ENCODE results near the gene WDR3. TPM values are rescaled to one million over a fixed set of nuclear protein-coding genes. Genes with fewer than 3 reads are reported as not detected.

WDR3 gene
- 10 to 100 TPM; 28.9 to 43.1 (median 34.0) TPM for total RNA-seq (2021; fragmentation: NEBNext Ultra II Directional; extraction: Animal tissue kit (Norgen Biotek cat#: 25700))
- long read RNA-seq, full-length matches to known transcripts: 15 of 42 reads
- long read RNA-seq, partial matches to known transcripts: 24 of 42 reads
- long read RNA-seq, other reads (novel, unspliced or antisense): 3 of 42 reads

DNA sequence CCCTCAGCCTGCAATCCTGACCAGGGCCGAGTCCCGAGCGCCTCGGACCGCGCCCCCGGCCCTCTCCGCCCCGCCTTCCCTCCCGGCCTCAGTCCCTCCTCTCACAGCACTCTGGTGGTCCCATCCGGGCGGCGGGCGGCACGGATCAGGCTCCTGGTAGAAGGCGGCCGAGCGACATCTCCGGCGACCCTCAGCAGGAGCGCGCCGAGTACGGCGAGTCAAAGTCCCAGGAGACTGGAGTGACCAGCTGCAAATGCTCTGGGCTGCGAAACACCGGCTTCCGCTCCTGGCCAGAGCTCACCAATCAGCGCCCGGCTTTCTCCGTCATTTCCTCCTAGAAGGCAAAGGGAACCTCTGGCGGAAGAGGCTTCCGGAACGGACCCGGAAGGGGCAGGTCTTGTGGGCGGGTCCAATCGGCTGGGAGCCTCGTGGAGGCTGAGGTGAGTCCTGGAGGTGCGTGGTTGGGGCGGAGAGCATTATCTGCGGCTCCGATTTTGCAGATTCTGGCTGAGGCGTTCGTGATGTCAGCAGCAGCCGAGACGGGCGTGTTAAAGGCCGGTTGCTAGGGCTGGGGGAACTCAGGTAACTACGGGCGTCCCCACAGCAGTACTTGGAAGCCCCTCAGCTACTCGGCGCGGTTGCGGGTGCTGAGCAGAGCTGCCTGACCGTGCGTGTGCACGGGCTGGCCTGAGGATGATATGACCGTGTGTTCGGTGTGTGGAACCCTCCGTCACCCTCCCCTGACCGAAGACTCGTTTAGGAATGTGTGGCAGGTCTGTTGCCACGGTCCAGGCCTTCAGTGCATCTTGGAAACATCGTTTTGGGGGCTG is at the start of gene WDR3, which contains the start of gene GDAP2:
TSS of gene WDR3 (plus strand) at position 397 of the 830 bp plus-strand sequence. CDS start 3,581 bp downstream, outside the sequence.
TSS of gene GDAP2 (minus strand) at position 279 of the 830 bp plus-strand sequence. CDS start 9,264 bp downstream, outside the sequence.
- TF ChIP-seq, protein P1, sequence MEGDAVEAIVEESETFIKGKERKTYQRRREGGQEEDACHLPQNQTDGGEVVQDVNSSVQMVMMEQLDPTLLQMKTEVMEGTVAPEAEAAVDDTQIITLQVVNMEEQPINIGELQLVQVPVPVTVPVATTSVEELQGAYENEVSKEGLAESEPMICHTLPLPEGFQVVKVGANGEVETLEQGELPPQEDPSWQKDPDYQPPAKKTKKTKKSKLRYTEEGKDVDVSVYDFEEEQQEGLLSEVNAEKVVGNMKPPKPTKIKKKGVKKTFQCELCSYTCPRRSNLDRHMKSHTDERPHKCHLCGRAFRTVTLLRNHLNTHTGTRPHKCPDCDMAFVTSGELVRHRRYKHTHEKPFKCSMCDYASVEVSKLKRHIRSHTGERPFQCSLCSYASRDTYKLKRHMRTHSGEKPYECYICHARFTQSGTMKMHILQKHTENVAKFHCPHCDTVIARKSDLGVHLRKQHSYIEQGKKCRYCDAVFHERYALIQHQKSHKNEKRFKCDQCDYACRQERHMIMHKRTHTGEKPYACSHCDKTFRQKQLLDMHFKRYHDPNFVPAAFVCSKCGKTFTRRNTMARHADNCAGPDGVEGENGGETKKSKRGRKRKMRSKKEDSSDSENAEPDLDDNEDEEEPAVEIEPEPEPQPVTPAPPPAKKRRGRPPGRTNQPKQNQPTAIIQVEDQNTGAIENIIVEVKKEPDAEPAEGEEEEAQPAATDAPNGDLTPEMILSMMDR (IDR thresholded peaks at IDR 0.05): no peak
- Mint-ChIP-seq H3K4me3 (peak within 1 kb of the TSS; percentile 96), H3K36me3 (ENCODE audit: low read depth) (peaks cover 4% of the 10 kb centered on the region; the same call in 1 of the 2 replicates), H3K9me3 (no peaks in the 10 kb centered on the region), H3K27me3 (ENCODE audit: insufficient read depth) (peaks cover 2% of the 10 kb centered on the region; the same call in 1 of the 2 replicates), H3K4me1 (ENCODE audit: low read depth) (peaks cover 56% of the 10 kb centered on the region), H3K27ac (peak within 1 kb of the TSS; percentile 67)
- peak; percentile 96 for DNase-seq

DNA sequence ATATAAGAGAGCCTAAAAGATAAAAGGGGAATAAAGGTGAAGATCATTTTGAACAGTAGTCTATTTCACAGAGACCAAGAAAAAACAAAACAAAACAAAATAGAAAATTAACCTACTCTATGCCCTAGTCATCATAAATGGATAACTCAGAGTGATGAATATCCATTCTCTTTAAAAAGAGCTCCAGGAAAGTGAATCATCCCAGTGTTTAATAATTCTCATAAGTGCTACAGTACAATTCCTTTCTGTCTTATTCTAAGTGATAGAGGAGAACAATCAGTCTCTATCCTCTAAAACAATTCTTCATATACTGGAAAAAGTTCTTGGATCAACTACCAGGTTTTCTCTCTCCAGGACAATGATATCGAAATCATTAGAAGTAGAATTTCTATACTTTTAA is 45.9 kb upstream of the WDR3 start:
- no peak for DNase-seq
- Mint-ChIP-seq H3K27ac (peak overlapping the region; percentile 65; the same call in 1 of the 2 replicates), H3K36me3 (ENCODE audit: low read depth) (peaks cover 19% of the 10 kb centered on the region)

DNA sequence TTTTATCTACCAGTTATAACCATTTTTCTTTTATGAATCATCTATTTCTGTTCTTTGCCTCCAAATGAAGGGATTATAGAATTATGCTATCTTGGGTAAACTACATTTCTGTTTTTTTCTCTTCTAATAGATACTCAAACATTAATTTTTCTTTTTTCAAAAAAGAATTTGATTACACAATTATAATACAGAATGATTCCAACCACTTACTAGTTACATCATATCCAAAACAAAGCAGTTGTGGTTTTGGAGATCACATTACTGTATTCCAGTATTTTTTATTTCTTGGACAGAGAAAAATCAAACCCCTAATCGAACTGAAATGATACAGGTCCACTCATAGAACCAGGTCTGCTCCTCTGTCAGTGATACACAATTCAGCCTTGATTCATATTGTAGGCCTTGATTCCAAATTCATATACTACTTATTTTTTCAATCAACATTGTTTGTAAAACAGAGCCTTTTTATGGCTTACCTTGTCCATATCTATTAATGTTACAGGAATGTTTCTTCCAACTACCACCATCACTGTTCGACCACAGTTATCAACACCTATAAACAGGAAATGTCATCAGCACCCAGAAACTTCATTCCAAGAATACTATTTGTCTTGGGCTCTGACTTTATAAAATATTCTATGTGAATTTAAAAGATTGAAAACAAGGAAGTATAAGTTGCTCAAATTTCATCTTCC is 43.3 kb upstream of the WDR3 start:
- H3K4me1 Mint-ChIP-seq (ENCODE audit: low read depth): peaks cover 47% of the 10 kb centered on the region
- peaks cover 16% of the 10 kb centered on the region for H3K36me3 Mint-ChIP-seq (ENCODE audit: low read depth)
- H3K9me3 Mint-ChIP-seq: no peaks in the 10 kb centered on the region
- TF ChIP-seq, protein P1 (IDR thresholded peaks at IDR 0.05): no peak
- H3K27ac Mint-ChIP-seq: peak overlapping the region; percentile 44
- H3K27me3 Mint-ChIP-seq (ENCODE audit: insufficient read depth): no peaks in the 10 kb centered on the region; the same call in 1 of the 2 replicates
- peak overlapping the region; percentile 12; the same call in 1 of the 2 replicates for H3K4me3 Mint-ChIP-seq
- peak; percentile 11 for DNase-seq

More for the DNA sequence above, 45.9 kb upstream of the WDR3 start:
- H3K9me3 Mint-ChIP-seq: no peaks in the 10 kb centered on the region
- peaks cover 47% of the 10 kb centered on the region for H3K4me1 Mint-ChIP-seq (ENCODE audit: low read depth)
- TF ChIP-seq, protein P1 (IDR thresholded peaks at IDR 0.05): no peak
- no peak overlapping the region for H3K4me3 Mint-ChIP-seq
- no peaks in the 10 kb centered on the region; the same call in 1 of the 2 replicates for H3K27me3 Mint-ChIP-seq (ENCODE audit: insufficient read depth)

GRCh38 chr1:117890452-117890851 is 39.1 kb upstream of the WDR3 start:
- H3K36me3 Mint-ChIP-seq (ENCODE audit: low read depth): peaks cover 22% of the 10 kb centered on the region

GRCh38 chr1:117892512-117892911 is 37.0 kb upstream of the WDR3 start:
- Mint-ChIP-seq H3K4me3 (no peak overlapping the region), H3K27ac (no peak overlapping the region), H3K27me3 (ENCODE audit: insufficient read depth) (no peaks in the 10 kb centered on the region), H3K4me1 (ENCODE audit: low read depth) (peaks cover 18% of the 10 kb centered on the region), H3K9me3 (no peaks in the 10 kb centered on the region), H3K36me3 (ENCODE audit: low read depth) (peaks cover 13% of the 10 kb centered on the region)
- DNase-seq: no peak
- TF ChIP-seq, protein P1 (IDR thresholded peaks at IDR 0.05): no peak

More at GRCh38 chr1:117890452-117890851, 39.1 kb upstream of the WDR3 start:
- TF ChIP-seq, protein P1 (IDR thresholded peaks at IDR 0.05): no peak
- Mint-ChIP-seq H3K27me3 (ENCODE audit: insufficient read depth) (no peaks in the 10 kb centered on the region; the same call in 1 of the 2 replicates), H3K9me3 (no peaks in the 10 kb centered on the region), H3K4me3 (no peak overlapping the region), H3K27ac (no peak overlapping the region), H3K4me1 (ENCODE audit: low read depth) (peaks cover 32% of the 10 kb centered on the region)
- no peak for DNase-seq
